HK-2 (cell line): ENCODE results near the gene STOML3.

Experiments used
- DNase-seq: peaks from one replicate; pipeline ENCODE4 v3.0.0-alpha.2; 2018; ENCODE audit not compliant: unreplicated experiment

The STOML3 gene

DNA sequence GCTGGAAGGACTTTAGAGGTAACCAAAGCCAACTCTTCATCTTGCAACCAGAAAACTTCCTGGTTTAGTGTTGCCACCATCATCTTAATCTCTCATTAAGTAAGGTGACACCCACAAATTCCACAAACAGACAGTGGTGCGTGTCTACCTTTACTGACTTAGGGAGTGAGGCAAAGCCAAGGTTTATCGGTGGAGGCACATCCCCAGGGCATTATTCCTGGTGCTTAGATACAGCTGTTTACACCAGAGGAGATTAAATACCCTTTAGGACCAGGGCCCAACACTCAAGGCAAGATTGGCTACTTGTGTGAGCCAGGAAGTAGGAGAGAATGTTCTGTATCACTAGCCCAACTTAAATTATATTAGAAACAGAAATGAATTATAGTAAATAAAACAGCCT, 9.5 kb downstream of the STOML3 start:
- DNase-seq, result no peak

DNA sequence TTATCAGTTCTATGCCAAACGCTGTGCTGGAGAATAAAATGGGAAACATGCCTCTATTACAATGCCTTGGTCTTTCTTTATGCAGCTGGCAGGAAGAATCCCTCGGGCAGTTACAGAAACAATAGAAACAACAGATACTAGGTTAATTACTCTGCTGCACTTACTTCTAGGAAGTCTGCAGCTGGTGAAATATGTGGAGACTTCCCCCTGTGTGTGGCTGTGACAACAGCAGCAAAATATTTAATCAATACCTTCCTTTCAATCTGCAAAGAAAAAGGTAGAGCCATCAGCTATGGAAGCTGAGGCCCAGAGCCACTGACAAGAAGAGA, 9.9 kb downstream of the STOML3 start:
- no peak for DNase-seq

DNA sequence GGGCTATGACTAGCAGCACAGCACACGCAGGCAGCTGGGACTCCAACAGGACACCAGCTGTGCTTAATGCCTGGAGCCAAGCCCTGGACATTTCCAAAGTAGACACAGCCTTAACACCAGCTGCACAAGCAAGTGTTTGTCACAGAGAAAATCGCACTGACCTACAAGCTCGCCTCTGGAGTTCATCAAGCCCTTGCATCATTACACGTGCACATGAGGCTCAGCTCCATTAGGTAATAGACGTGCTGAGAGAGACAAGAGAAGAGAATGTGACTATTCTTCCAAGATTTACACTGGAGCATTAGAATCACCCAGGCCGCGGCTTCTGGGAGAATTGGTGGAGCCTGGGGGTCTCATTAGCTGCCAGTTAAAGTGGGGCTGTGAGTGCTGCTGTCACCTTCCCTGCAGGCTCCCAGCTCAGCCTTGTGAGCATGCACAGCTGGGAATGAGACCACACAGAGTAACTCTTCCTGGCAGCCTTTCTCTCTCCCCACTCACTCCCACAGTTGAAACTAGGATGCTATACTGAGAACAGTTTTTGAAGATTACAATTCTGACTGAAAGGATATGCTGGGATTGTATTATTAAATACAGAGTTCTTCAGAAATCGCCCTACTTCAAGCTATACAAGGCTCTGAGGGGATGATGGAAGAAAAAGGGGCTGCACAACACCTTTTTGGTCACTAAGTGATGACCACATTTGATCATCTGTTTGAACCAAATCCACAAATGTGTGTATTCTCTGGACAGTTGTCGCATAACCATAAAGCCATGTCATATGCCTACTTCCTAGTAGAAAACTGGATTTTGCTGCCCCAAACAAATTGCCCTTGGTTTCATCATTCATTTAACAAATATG, 10.5 kb downstream of the STOML3 start:
- DNase-seq, result no peak

DNA sequence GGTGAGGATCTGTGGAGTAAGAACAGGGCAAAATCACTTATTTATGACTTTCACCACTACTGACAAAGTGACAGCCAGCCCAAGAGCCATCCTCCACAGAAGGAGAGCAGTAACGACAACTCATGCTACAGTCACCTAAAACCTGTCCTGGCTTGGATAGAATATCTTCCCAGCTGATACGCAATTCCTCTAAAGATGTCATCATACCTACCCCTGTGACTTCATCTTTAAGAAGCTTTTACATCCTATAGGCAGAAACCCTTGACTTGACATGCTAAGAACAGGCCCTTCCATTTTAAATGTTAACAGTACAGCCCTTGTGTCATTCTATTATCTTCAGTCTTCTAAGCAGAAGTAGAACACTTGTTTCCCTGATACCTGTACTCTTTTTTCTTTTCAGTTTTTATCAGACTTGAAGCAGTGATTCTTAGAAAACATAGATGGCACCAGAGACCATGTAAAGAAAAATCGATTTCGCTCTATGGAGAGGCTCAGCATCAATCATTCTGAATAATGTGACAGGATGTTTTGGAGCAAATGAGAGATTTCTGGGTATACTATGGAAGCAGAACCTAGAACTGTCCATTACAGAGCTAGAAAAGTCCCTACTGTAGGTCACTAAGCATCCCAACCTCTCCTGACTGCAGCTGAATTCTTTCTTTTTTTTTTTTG, 20.1 kb downstream of the STOML3 start:
- no peak for DNase-seq

GRCh38 chr13:38969187-38969586, 21.4 kb downstream of the STOML3 start:
- no peak for DNase-seq

GRCh38 chr13:38967446-38967845, 23.2 kb downstream of the STOML3 start:
- no peak for DNase-seq

GRCh38 chr13:38965281-38965680, 25.4 kb downstream of the STOML3 start:
- DNase-seq, result no peak

- no peak for DNase-seq
Observed at GRCh38 chr13:38960175-38960574, 30.5 kb downstream of the STOML3 start.

GRCh38 chr13:38957794-38958592, 32.6 kb downstream of the STOML3 start:
- DNase-seq, result no peak

DNA sequence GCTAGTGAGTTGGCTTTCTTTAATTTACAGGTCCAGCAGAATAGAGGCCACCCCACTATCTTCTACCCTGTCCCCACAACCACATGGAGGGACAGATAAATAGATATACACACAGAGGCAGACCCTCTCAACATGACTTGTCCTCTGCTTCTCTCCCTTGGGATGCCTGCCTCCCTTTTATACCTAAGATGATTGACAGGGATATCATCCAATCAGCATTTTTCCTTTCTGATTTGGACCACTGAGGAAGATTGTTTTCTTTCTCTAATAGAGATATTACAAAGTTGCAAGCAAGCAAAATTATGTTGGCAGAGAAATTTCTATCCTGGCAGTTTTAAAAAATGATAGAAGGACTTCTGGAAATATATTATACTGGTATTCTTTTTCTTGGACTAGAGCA, 35.8 kb downstream of the STOML3 start:
- DNase-seq, result no peak

DNA sequence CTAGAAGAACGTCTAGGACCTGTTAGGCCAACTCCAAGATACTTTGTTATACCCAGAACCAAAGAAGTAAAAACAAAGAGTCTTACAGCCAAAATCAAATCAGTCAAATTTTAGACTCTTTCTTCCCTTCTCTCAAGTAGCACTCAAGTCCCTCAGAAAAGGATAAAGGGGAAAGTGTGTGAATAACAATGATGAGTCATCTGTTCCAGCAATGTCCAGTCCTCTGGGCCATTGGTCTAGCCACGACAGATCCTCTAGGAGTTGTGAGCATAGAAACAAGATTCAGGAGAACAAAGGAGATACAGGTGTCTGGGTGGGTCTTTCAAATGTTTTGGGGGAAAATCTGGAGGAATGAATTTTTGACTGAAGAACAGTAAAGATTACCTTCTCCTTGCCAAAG, 36.3 kb downstream of the STOML3 start:
- no peak for DNase-seq

DNA sequence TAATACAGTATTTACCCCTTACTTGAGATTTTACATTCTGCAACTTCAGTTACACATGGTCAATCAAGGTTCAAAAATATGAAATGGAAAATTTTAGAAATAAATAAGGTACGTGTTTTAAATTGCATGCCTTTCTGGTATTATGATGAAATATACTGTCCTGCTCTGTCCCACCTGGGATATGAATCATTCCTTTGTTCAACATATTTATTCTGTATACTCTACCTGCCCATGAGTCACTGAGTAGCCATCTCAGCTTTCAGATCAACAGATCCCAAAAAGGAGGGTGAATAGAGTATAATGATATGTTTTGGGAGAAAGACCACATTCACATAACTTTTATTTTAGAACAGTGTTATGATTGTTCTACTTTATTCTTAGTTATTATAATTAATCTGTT, 37.8 kb downstream of the STOML3 start:
- DNase-seq, result no peak

GRCh38 chr13:38951525-38952313, 38.9 kb downstream of the STOML3 start:
- no peak for DNase-seq

DNA sequence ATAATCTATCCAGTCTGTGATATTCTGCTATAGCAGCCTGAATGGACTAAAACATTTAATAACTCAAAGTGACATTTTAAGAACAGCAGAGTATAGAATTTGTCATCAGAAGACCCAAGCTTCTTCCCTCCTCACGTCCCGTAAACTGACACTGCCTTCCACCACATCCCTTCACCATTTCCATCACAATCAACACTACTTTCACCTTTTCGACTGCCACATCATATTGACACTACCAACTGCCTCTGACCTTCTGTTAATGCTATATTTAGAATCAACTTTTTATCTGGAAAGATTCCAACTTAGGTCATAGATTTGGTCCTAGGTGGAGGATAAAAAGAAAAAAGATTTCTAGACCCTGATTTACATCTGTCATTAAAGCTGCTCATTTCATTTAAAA, 39.6 kb downstream of the STOML3 start:
- DNase-seq, result no peak

DNA sequence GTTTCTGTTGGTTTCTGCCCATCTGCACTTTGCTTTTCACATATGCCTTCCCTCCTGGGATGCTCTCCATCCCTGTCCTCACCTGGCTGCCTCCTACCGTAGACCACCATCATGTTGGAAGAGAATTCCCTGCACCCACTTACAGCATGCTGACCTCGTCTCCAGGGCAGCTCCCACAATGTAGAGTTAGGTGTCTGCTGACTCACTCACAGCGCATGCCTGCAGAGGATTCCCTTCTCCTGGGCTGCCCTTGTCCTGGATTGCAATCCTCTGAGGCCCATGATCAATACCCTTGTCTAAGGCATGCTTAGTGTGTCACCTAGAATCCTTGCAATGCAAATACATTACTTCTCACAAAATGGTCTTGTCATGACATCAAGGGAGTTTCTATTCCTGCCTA, 43.6 kb downstream of the STOML3 start:
- DNase-seq, result no peak

- DNase-seq, result no peak
Observed at GRCh38 chr13:38944219-38944618, 46.4 kb downstream of the STOML3 start.

GRCh38 chr13:38943231-38943630, 47.4 kb downstream of the STOML3 start:
- DNase-seq, result no peak

GRCh38 chr13:38941353-38941945, 49.2 kb downstream of the STOML3 start:
- no peak for DNase-seq

DNA sequence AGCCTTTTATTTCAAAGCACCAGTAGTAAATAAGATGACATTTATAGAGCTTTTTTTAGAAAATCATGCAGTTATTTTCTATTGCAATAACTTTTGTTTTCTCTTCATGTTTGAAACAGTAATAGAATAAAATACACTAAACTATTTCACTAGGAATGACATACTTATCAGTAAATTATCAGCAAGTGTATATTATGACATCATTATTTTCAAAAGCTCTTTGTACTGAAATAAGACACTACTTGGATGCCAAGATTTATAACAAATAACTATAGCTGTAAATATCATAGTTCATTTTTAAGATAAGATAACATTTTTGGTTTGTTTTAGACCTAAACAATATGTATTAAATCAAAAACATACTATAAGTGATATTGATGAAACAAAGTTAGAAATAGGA, 56.8 kb downstream of the STOML3 start:
- DNase-seq, result no peak

GRCh38 chr13:38922170-38922569, 68.5 kb downstream of the STOML3 start:
- DNase-seq, result no peak

- DNase-seq, result no peak
Observed at GRCh38 chr13:38921081-38921480, 69.5 kb downstream of the STOML3 start.
